MCF 10A (cell line): ENCODE results near the gene GMDS. TPM values are rescaled to one million over a fixed set of nuclear protein-coding genes. Genes with fewer than 3 reads are reported as not detected.
A peak's percentile ranks its signal among the peaks of the same experiment; 100 is the strongest.

Experiments used
- BruUV-seq: library from RNA; stranded (reverse); fragments of 400-500 nt; replicated peaks from 2 replicates; lab custom pipeline; 2021; lab: Mats Ljungman, UMichigan
- CTCF ChIA-PET: fragments of 300-600 bp; sonication (Branson Sonifier 250); formaldehyde crosslinking; extraction: SDS; loops from one replicate; lab custom pipeline; 2021; ENCODE audit warnings: antibody characterized with exemption, inconsistent platforms; lab: Yijun Ruan, JAX
- POLR2A ChIA-PET: fragments of 300-600, 350-650 bp; sonication (Branson Sonifier 250); formaldehyde crosslinking; extraction: SDS; loops from one replicate; lab custom pipeline; 2020; ENCODE audit warnings: antibody characterized with exemption, inconsistent platforms; lab: Yijun Ruan, JAX
- DNase-seq: peaks from one replicate; pipeline ENCODE4 v3.0.0-alpha.2; 2018; ENCODE audit not compliant: unreplicated experiment
- H3K27ac Mint-ChIP-seq: one replicate; pipeline ENCODE4 v1.8.0; 2022; ENCODE audit warnings: mild to moderate bottlenecking, low read depth, mixed read lengths; ENCODE audit not compliant: unreplicated experiment
- H3K27me3 Mint-ChIP-seq: one replicate; pipeline ENCODE4 v1.8.0; 2022; ENCODE audit warnings: mixed read lengths; ENCODE audit not compliant: insufficient read depth, unreplicated experiment
- H3K36me3 Mint-ChIP-seq: one replicate; pipeline ENCODE4 v1.8.0; 2022; ENCODE audit warnings: mild to moderate bottlenecking, moderate library complexity, mixed read lengths; ENCODE audit not compliant: insufficient read depth, unreplicated experiment
- H3K4me1 Mint-ChIP-seq: one replicate; pipeline ENCODE4 v1.8.0; 2022; ENCODE audit warnings: mixed read lengths; ENCODE audit not compliant: insufficient read depth, unreplicated experiment
- H3K4me3 Mint-ChIP-seq: one replicate; pipeline ENCODE4 v1.8.0; 2022; ENCODE audit warnings: mild to moderate bottlenecking, moderate library complexity, mixed read lengths; ENCODE audit not compliant: unreplicated experiment
- H3K9me3 Mint-ChIP-seq: one replicate; pipeline ENCODE4 v1.8.0; 2022; ENCODE audit warnings: mixed read lengths; ENCODE audit not compliant: unreplicated experiment
- CTCF ChIP-seq: fragments of 200-600 bp; IDR thresholded peaks from one replicate; pipeline ENCODE4 v1.8.0; 2022; ENCODE audit warnings: antibody characterized with exemption, mild to moderate bottlenecking; ENCODE audit not compliant: unreplicated experiment
- intact Hi-C: fragments of 100-400 bp; cut with micrococcal nuclease; formaldehyde crosslinking; loops from 2 replicates; pipeline ENCODE4 v1.14.1; 2022
- total RNA-seq: library from RNA; stranded (reverse); gene quantifications from 2 replicates; pipeline ENCODE4 v1.2.3, GENCODE V29; 2022

Gene GMDS
- total RNA-seq, 1 experiment from 2014 or later: 24.9 TPM

GRCh38 chr6:2026133-2026532 lies 219.3 kb downstream of the GMDS start:
- no peak overlapping the region for H3K27ac Mint-ChIP-seq
- no peaks in the 10 kb centered on the region for H3K36me3 Mint-ChIP-seq
- H3K9me3 Mint-ChIP-seq: no peaks in the 10 kb centered on the region
- no peak for DNase-seq
- peaks cover 28% of the 10 kb centered on the region for H3K4me1 Mint-ChIP-seq
- no TSS peak for BruUV-seq
- H3K27me3 Mint-ChIP-seq: no peaks in the 10 kb centered on the region
- intact Hi-C loops: no loop called here
- no peak for TF ChIP-seq CTCF
- ChIA-PET CTCF (no interaction called here), POLR2A (interaction anchor here (0.7 kb wide), 1 partner anchor 17 kb away, joined by 3 read pairs; no protein-coding TSS in a partner anchor)
- H3K4me3 Mint-ChIP-seq: no peak overlapping the region

- Mint-ChIP-seq H3K4me1 (peaks cover 21% of the 10 kb centered on the region), H3K9me3 (no peaks in the 10 kb centered on the region), H3K4me3 (no peak overlapping the region), H3K27me3 (no peaks in the 10 kb centered on the region), H3K36me3 (no peaks in the 10 kb centered on the region), H3K27ac (no peak overlapping the region)
- intact Hi-C loops: no loop called here
- ChIA-PET CTCF (interaction anchor here (0.6 kb wide), 1 partner anchor 174 kb away, joined by 3 read pairs; no protein-coding TSS in a partner anchor), POLR2A (interaction anchor here (0.5 to 2.8 kb wide), 10 partner anchors 13 to 749 kb away, joined by 3 to 13 read pairs (median 4); no protein-coding TSS in a partner anchor)
- DNase-seq: peak; percentile 89
- BruUV-seq: no TSS peak
- no peak for TF ChIP-seq CTCF
Measured at GRCh38 chr6:2021713-2022125, 223.7 kb downstream of the GMDS start.

- TF ChIP-seq CTCF: no peak
- H3K27me3 Mint-ChIP-seq: no peaks in the 10 kb centered on the region
- intact Hi-C loops: no loop called here
- H3K9me3 Mint-ChIP-seq: peaks cover 2% of the 10 kb centered on the region
- BruUV-seq: no TSS peak
- POLR2A ChIA-PET: interaction anchor here (0.6 to 2.8 kb wide), 7 partner anchors 15 to 708 kb away, joined by 3 to 13 read pairs (median 4); no protein-coding TSS in a partner anchor
- H3K4me3 Mint-ChIP-seq: peak overlapping the region; percentile 19
- DNase-seq: peak; percentile 38
- CTCF ChIA-PET: interaction anchor here (0.6 to 0.7 kb wide), 2 partner anchors 9 to 414 kb away, joined by 3 read pairs; no protein-coding TSS in a partner anchor
- H3K36me3 Mint-ChIP-seq: no peaks in the 10 kb centered on the region
- no peak overlapping the region for H3K27ac Mint-ChIP-seq
- peaks cover 21% of the 10 kb centered on the region for H3K4me1 Mint-ChIP-seq
Measured at GRCh38 chr6:2020909-2021308, 224.5 kb downstream of the GMDS start.

GRCh38 chr6:2019051-2019450 lies 226.4 kb downstream of the GMDS start:
- intact Hi-C loops: no loop called here
- DNase-seq: no peak
- BruUV-seq: no TSS peak
- Mint-ChIP-seq H3K27ac (no peak overlapping the region), H3K4me1 (peaks cover 21% of the 10 kb centered on the region), H3K36me3 (no peaks in the 10 kb centered on the region), H3K4me3 (no peak overlapping the region), H3K27me3 (no peaks in the 10 kb centered on the region), H3K9me3 (peaks cover 20% of the 10 kb centered on the region)
- CTCF ChIA-PET: no interaction called here
- no peak for TF ChIP-seq CTCF
- POLR2A ChIA-PET: no interaction called here
